ENCODE data around the gene ZNF229. TPM values are rescaled to one million over a fixed set of nuclear protein-coding genes. Genes with fewer than 3 reads are reported as not detected.
A peak's percentile ranks its signal among the peaks of the same experiment; 100 is the strongest.
"Not testable (repeated sequence)": the region's sequence is repeated elsewhere in the genome, so short reads cannot be mapped to it uniquely, and the experiment has no call there.

Gene ZNF229
- total RNA-seq (1 to 10 TPM; 3.3 to 6.1 (median 5.0) TPM), polyA plus RNA-seq (1 to 10 TPM in 2 of 3 donors, not detected in 1; 1.2 to 1.3 TPM)

GRCh38 chr19:44447916-44448674 lies at the start of gene ZNF229:
Gene ZNF229, minus strand, starts transcription at chr19:44448472. Its CDS starts 5,625 bp downstream, at chr19:44442847.
- peak; percentile 92 for DNase-seq
- intact Hi-C loops (cut with DNase I), result no loop called here
- TF ChIP-seq POLR2AphosphoS5 (IDR thresholded peaks at IDR 0.05), result peak in 2 of 4 donors; percentile 49 to 66
- no peak for TF ChIP-seq POLR2A (IDR thresholded peaks at IDR 0.05)
- Histone ChIP-seq H3K4me1 (peaks cover 0 to 13% (median 3%) of the 10 kb centered on the region in 4 donors), H3K27me3 (no peaks in the 10 kb centered on the region), H3K4me3 (peak within 1 kb of the TSS; percentile 51 to 71 (median 60)), H3K27ac (peak within 1 kb of the TSS; percentile 40 to 57 (median 46)), H3K36me3 (peaks cover 0 to 36% (median 11%) of the 10 kb centered on the region in 4 donors), H3K9me3 (peaks cover 0 to 38% (median 13%) of the 10 kb centered on the region in 4 donors)
- WGBS, 2 donors, result 4 to 12% methylated on average over 45 of the region's 45 CpGs

GRCh38 chr19:44496711-44497110 lies 48.4 kb upstream of the ZNF229 start:
- DNase-seq, result no peak
- TF ChIP-seq POLR2A (IDR thresholded peaks at IDR 0.05) (no peak), CTCF (IDR thresholded peaks at IDR 0.05) (no peak)
- peaks cover 28 to 61% (median 51%) of the 10 kb centered on the region in 4 donors for H3K9me3 ChIP-seq
- H3K4me1 ChIP-seq, result peaks cover 0 to 20% (median 16%) of the 10 kb centered on the region in 4 donors
- WGBS, 2 donors, result 93 to 97% methylated on average over 1 of the region's 1 CpG
- H3K27ac ChIP-seq, result no peak overlapping the region
- no peak overlapping the region for H3K4me3 ChIP-seq
- H3K36me3 ChIP-seq, result peaks cover 36 to 59% (median 54%) of the 10 kb centered on the region in 4 donors
- H3K27me3 ChIP-seq, result no peaks in the 10 kb centered on the region
- intact Hi-C loops (cut with DNase I), result no loop called here

GRCh38 chr19:44476559-44477408 lies 28.5 kb upstream of the ZNF229 start:
- peaks cover 40 to 68% (median 60%) of the 10 kb centered on the region in 4 donors for H3K36me3 ChIP-seq
- no peak for DNase-seq

DNA sequence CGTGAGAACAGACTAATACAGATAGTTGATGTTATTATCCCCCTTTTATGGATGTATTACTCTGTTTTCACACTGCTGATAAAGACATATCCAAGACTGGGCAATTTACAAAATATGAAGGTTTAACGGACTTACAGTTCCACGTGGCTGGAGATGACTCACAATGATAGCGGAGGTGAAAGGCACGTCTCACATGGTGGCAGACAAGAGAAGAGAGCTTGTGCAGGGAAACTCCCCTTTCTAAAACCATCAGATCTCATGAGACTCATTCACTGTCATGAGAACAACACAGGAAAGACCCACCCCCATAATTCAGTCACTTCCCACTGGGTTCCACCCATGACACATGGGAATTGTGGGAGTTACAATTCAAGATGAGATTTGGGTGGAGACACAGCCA lies 20.5 kb upstream of the ZNF229 start:
- H3K27ac ChIP-seq; H3K4me1 ChIP-seq; intact Hi-C loops (cut with DNase I); H3K27me3 ChIP-seq; H3K4me3 ChIP-seq; DNase-seq; H3K36me3 ChIP-seq: not testable (repeated sequence)
- H3K9me3 ChIP-seq, result peaks cover 23 to 68% (median 50%) of the 10 kb centered on the region in 4 donors
- WGBS, 2 donors, result 73 to 77% methylated on average over 5 of the region's 5 CpGs

More at GRCh38 chr19:44476559-44477408, 28.5 kb upstream of the ZNF229 start:
- no peaks in the 10 kb centered on the region for H3K4me1 ChIP-seq
- H3K9me3 ChIP-seq, result peaks cover 77 to 99% (median 86%) of the 10 kb centered on the region in 4 donors
- TF ChIP-seq EP300 (IDR thresholded peaks at IDR 0.05) (no peak), CTCF (IDR thresholded peaks at IDR 0.05) (no peak), POLR2A (IDR thresholded peaks at IDR 0.05) (no peak), POLR2AphosphoS5 (IDR thresholded peaks at IDR 0.05) (no peak)
- intact Hi-C loops (cut with DNase I), result no loop called here
- no peak overlapping the region for H3K27ac ChIP-seq
- WGBS, 2 donors, result 93 to 97% methylated on average over 7 of the region's 7 CpGs
- no peaks in the 10 kb centered on the region for H3K27me3 ChIP-seq
- no peak overlapping the region for H3K4me3 ChIP-seq

DNA sequence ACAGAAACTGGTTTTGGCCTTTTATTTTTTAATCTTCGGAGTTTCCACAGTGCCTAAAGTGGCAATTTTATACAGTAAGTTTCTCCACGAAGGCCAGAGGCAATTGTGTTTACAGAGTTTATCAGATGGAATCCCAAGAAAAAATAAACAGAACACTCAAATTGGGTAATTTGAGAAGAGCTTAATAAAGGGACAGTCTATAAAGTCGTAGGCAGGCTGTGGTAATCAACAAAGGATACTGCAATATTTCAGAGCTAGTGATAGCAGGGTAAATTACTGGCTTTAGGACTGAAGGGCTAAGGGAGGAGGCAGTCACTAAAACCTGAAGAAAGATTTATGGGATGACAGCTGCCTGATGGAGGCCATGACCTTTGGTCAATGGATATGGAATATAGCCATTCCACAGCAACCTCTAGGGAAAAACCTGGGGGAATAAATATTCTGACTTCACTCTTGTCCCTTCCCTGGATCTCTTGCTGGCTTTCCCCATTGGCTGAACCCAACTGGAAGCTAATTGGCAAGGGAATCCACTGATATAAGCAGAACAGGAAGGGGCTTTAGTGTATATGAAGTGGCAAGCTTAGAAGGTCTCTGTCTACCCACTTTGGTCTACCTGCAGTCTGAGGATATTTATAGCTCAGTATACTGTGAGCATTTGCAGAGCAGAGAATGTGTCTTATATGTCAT lies 14.5 kb upstream of the ZNF229 start:
- H3K4me3 ChIP-seq; intact Hi-C loops (cut with DNase I); H3K27ac ChIP-seq; DNase-seq; H3K4me1 ChIP-seq; H3K36me3 ChIP-seq; H3K27me3 ChIP-seq: not testable (repeated sequence)
- H3K9me3 ChIP-seq, result peaks cover 5 to 35% (median 23%) of the 10 kb centered on the region in 4 donors
- WGBS, 2 donors, result 45 to 51% methylated on average over 3 of the region's 3 CpGs

- 91 to 98% methylated on average over 11 of the region's 13 CpGs for WGBS, 2 donors
- H3K27me3 ChIP-seq; H3K27ac ChIP-seq; H3K4me1 ChIP-seq; H3K36me3 ChIP-seq; intact Hi-C loops (cut with DNase I); DNase-seq; H3K4me3 ChIP-seq: not testable (repeated sequence)
- H3K9me3 ChIP-seq, result peaks cover 0 to 25% (median 7%) of the 10 kb centered on the region in 4 donors
Observed at GRCh38 chr19:44456016-44456415, 7.7 kb upstream of the ZNF229 start.
